ENCODE measurements around the gene NEB.

NEB gene

DNA sequence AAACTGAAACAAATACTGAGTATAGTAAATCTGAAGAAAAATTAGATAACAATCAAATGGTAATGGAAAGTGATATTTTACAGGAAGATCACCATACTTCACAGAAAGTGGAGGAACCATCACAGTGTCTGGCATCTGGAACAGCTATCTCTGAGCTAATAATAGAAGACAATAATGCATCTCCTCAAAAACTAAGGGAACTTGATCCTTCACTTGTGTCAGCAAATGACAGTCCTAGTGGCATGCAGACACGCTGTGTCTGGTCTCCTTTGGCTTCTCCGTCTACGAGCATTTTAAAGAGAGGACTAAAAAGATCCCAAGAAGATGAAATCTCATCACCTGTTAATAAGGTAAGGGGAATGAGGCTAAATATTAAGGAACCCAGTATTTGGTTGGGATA lies 268.5 kb downstream of the NEB start:
- no peaks in the 10 kb centered on the region for H3K27me3 ChIP-seq
- no peaks in the 10 kb centered on the region for H3K9me3 ChIP-seq
- no peak overlapping the region for H3K27ac ChIP-seq
- H3K4me1 ChIP-seq (ENCODE audit: control insufficient read depth in 1 of 2, insufficient read depth in 1 of 2, low read depth in 1 of 2, low read length in 1 of 2), result no peaks in the 10 kb centered on the region
- H3K36me3 ChIP-seq, result peaks cover 85% of the 10 kb centered on the region
- TF ChIP-seq, protein P1, sequence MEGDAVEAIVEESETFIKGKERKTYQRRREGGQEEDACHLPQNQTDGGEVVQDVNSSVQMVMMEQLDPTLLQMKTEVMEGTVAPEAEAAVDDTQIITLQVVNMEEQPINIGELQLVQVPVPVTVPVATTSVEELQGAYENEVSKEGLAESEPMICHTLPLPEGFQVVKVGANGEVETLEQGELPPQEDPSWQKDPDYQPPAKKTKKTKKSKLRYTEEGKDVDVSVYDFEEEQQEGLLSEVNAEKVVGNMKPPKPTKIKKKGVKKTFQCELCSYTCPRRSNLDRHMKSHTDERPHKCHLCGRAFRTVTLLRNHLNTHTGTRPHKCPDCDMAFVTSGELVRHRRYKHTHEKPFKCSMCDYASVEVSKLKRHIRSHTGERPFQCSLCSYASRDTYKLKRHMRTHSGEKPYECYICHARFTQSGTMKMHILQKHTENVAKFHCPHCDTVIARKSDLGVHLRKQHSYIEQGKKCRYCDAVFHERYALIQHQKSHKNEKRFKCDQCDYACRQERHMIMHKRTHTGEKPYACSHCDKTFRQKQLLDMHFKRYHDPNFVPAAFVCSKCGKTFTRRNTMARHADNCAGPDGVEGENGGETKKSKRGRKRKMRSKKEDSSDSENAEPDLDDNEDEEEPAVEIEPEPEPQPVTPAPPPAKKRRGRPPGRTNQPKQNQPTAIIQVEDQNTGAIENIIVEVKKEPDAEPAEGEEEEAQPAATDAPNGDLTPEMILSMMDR (IDR thresholded peaks at IDR 0.05), result no peak
- no peak overlapping the region for H3K4me3 ChIP-seq (ENCODE audit: low read depth in 1 of 2, low read length in 1 of 2)

DNA sequence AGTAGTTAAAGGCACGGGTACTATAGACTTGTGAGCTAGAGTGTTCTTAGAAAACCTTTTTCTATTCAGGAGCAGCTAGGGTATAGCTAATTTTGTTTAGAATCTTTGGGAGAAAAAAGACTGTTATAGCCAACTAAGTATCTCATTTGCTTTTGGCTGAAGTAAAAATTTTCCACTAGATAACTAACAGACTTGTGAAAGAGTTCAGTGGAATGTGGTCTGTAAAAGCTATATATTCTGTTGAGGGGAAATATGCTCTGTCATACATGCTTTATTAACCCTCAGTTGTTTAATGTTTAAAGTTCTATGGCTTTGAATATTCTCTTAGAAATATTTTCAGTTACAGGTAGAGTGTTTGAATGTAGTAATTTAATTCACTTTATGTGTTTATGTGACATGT lies 274.9 kb downstream of the NEB start:
- no peak overlapping the region for H3K4me3 ChIP-seq (ENCODE audit: low read depth in 1 of 2, low read length in 1 of 2)
- H3K36me3 ChIP-seq, result peaks cover 92% of the 10 kb centered on the region
- H3K27ac ChIP-seq, result no peak overlapping the region
- TF ChIP-seq, protein P1 (IDR thresholded peaks at IDR 0.05), result no peak
- no peaks in the 10 kb centered on the region for H3K27me3 ChIP-seq
- no peaks in the 10 kb centered on the region for H3K4me1 ChIP-seq (ENCODE audit: control insufficient read depth in 1 of 2, insufficient read depth in 1 of 2, low read depth in 1 of 2, low read length in 1 of 2)
- H3K9me3 ChIP-seq, result no peaks in the 10 kb centered on the region

DNA sequence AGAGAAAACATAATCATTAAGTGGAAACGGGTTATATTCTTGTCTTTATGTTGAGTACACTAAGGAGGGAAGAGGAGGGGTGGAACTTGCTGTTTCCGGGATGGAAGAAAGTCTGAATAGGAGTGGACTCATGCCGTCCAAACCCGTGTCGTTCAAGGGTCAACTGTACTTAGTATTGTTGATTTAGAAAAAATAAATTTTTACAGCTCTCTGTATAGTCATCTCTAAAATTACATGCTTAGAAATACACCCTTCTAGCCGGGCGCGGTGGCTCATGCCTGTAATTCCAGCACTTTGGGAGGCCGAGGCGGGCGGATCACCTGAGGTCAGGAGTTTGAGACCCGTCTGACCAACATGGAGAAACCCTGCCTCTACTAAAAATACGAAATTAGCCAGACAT lies 295.1 kb downstream of the NEB start:
- Histone ChIP-seq H3K27me3 (no peaks in the 10 kb centered on the region), H3K4me1 (ENCODE audit: control insufficient read depth in 1 of 2, insufficient read depth in 1 of 2, low read depth in 1 of 2, low read length in 1 of 2) (no peaks in the 10 kb centered on the region), H3K36me3 (peaks cover 88% of the 10 kb centered on the region), H3K9me3 (no peaks in the 10 kb centered on the region), H3K4me3 (ENCODE audit: low read depth in 1 of 2, low read length in 1 of 2) (no peak overlapping the region), H3K27ac (no peak overlapping the region)
- TF ChIP-seq, protein P1 (IDR thresholded peaks at IDR 0.05), result no peak

DNA sequence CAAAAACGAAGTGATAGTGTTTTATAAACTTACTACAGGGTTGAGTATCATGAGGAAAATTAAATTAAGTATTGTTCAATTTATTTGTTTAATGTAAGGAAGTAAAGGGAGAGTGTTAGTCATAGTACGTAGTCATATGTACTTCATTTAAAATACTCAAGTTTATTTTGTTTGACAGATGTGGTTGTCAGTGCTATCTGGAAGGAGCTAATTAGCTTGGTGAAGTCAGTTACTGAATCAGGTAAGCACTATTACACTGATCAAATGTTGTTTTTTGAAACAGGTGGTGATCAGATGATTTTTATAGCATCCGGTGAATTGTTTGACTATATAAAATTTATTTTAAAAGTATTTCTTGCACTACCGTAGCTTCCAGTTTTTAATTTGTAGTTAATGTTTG lies 295.8 kb downstream of the NEB start:
- H3K36me3 ChIP-seq, result peaks cover 87% of the 10 kb centered on the region
- no peak overlapping the region for H3K27ac ChIP-seq
- no peak overlapping the region for H3K4me3 ChIP-seq (ENCODE audit: low read depth in 1 of 2, low read length in 1 of 2)
- H3K4me1 ChIP-seq (ENCODE audit: control insufficient read depth in 1 of 2, insufficient read depth in 1 of 2, low read depth in 1 of 2, low read length in 1 of 2), result no peaks in the 10 kb centered on the region
- TF ChIP-seq, protein P1 (IDR thresholded peaks at IDR 0.05), result no peak
- H3K9me3 ChIP-seq, result no peaks in the 10 kb centered on the region
- H3K27me3 ChIP-seq, result no peaks in the 10 kb centered on the region

DNA sequence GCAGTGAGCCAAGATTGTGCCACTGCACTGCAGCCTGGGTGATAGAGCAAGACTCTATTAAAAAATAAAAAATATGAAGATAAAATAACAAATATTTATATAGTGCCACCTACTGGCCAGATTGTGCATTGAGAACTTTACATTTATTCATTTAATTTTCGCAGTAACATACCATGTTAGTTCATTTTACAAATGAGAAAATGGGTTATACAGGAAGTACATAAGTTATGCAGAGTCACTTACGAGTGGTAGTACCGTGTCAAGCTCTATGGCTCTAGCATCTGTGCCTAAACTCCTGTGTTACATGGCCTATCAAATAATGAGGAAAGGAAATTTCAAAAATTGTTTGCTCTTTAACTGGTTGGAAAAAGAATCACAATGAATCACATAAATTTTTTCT lies 296.6 kb downstream of the NEB start:
- H3K4me3 ChIP-seq (ENCODE audit: low read depth in 1 of 2, low read length in 1 of 2), result no peak overlapping the region
- H3K27ac ChIP-seq, result no peak overlapping the region
- H3K4me1 ChIP-seq (ENCODE audit: control insufficient read depth in 1 of 2, insufficient read depth in 1 of 2, low read depth in 1 of 2, low read length in 1 of 2), result no peaks in the 10 kb centered on the region
- TF ChIP-seq, protein P1 (IDR thresholded peaks at IDR 0.05), result peak; percentile 73
- H3K27me3 ChIP-seq, result no peaks in the 10 kb centered on the region
- no peaks in the 10 kb centered on the region for H3K9me3 ChIP-seq
- H3K36me3 ChIP-seq, result peaks cover 88% of the 10 kb centered on the region
